ENCODE results near the gene P2RX5. TPM values are rescaled to one million over a fixed set of nuclear protein-coding genes. Genes with fewer than 3 reads are reported as not detected.

P2RX5 gene
- total and polyA plus RNA-seq, 12 donors, result 6.0 to 56.6 (median 12.4) TPM

- no peak overlapping the region for H3K4me3 ChIP-seq
- ATAC-seq (no peak), DNase-seq (no peak)
Observed at GRCh38 chr17:3656353-3656752, 39.6 kb downstream of the P2RX5 start.

GRCh38 chr17:3655766-3656165, 40.2 kb downstream of the P2RX5 start:
- H3K27ac ChIP-seq, result no peak overlapping the region
- 88 to 92% methylated on average over 10 to 11 of the region's 11 CpGs for WGBS, 2 donors
- H3K4me3 ChIP-seq, result no peak overlapping the region
- ATAC-seq (no peak), DNase-seq (no peak)
- H3K27me3 ChIP-seq, result no peaks in the 10 kb centered on the region
- H3K36me3 ChIP-seq, result peaks cover 0 to 37% (median 0%) of the 10 kb centered on the region in 9 donors
- H3K9me3 ChIP-seq, result no peaks in the 10 kb centered on the region
- TF ChIP-seq CTCF (IDR thresholded peaks at IDR 0.05), result no peak
- peaks cover 18 to 36% (median 25%) of the 10 kb centered on the region in 9 donors for H3K4me1 ChIP-seq
- intact Hi-C loops (cut with DNase I), result no loop called here

More at GRCh38 chr17:3656353-3656752, 39.6 kb downstream of the P2RX5 start:
- Histone ChIP-seq H3K36me3 (peaks cover 0 to 39% (median 0%) of the 10 kb centered on the region in 9 donors), H3K27ac (no peak overlapping the region), H3K4me1 (peaks cover 21 to 39% (median 28%) of the 10 kb centered on the region in 9 donors), H3K27me3 (no peaks in the 10 kb centered on the region), H3K9me3 (no peaks in the 10 kb centered on the region)
- no peak for TF ChIP-seq CTCF (IDR thresholded peaks at IDR 0.05)
- WGBS, 2 donors, result 89 to 92% methylated on average over 14 to 16 of the region's 16 CpGs
- intact Hi-C loops (cut with DNase I), result no loop called here

- peaks cover 0 to 81% (median 10%) of the 10 kb centered on the region in 9 donors for H3K36me3 ChIP-seq
- H3K4me3 ChIP-seq, result no peak overlapping the region
- 67 to 68% methylated on average over 20 of the region's 20 CpGs for WGBS, 2 donors
- intact Hi-C loops (cut with DNase I), result loop anchor here in 3 of 10 donors (10.0 kb wide), 1 partner anchor 603 kb away; no protein-coding TSS in a partner anchor
- DNase-seq (peak; percentile 52 to 53), ATAC-seq (peak; percentile 68 to 83 (median 80))
- H3K27me3 ChIP-seq, result no peaks in the 10 kb centered on the region
- H3K4me1 ChIP-seq, result no peaks in the 10 kb centered on the region
- H3K9me3 ChIP-seq, result no peaks in the 10 kb centered on the region
- peak in 8 of 9 donors; percentile 12 to 61 (median 52) for TF ChIP-seq CTCF (IDR thresholded peaks at IDR 0.05)
- H3K27ac ChIP-seq, result no peak overlapping the region
Observed at GRCh38 chr17:3647769-3648555, 48.0 kb downstream of the P2RX5 start.

- H3K36me3 ChIP-seq, result peaks cover 0 to 88% (median 10%) of the 10 kb centered on the region in 9 donors
- H3K27ac ChIP-seq, result no peak overlapping the region
- no peaks in the 10 kb centered on the region for H3K27me3 ChIP-seq
- H3K4me3 ChIP-seq, result no peak overlapping the region
- intact Hi-C loops (cut with DNase I), result loop anchor here in 3 of 10 donors (10.0 kb wide), 1 partner anchor 602 kb away; no protein-coding TSS in a partner anchor
- H3K4me1 ChIP-seq, result no peaks in the 10 kb centered on the region
- no peak for TF ChIP-seq CTCF (IDR thresholded peaks at IDR 0.05)
- DNase-seq (no peak), ATAC-seq (peak in 3 of 8 donors; percentile 7 to 14 (median 13))
- no peaks in the 10 kb centered on the region for H3K9me3 ChIP-seq
- 82 to 86% methylated on average over 12 of the region's 12 CpGs for WGBS, 2 donors
Observed at GRCh38 chr17:3647251-3647650, 48.7 kb downstream of the P2RX5 start.

Data from heart right ventricle (tissue), 16 donors.